ENCODE data around the gene DNA2. TPM values are rescaled to one million over a fixed set of nuclear protein-coding genes. Genes with fewer than 3 reads are reported as not detected.

DNA2 gene
- total RNA-seq, 1 experiment from 2014 or later = 43.4 TPM

DNA sequence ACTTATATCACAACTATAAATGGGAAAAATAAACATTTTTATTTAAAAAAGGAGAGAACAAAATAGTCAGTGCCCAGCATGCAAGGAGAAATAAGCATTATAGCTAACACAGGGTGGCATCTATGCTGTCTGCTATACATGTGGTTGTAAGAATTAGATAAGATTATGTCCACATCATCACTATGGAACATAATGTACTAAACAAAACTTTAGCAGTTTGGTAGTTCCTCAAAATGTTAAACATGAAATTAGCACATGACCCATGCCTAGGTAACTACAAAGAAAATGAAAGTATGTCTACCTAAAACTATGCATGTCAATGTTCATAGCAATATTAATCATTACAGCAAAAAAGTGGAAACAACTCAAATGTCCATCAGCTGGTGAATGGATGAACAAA lies 36.0 kb downstream of the DNA2 start:
- H2BK12ac ChIP-seq (ENCODE audit: insufficient read length, low read depth, low read length) = no peak overlapping the region

More for the DNA sequence above, 36.0 kb downstream of the DNA2 start:
- Histone ChIP-seq H3K14ac (ENCODE audit: insufficient read depth, low read length) (no peak overlapping the region), H3K4me2 (ENCODE audit: insufficient read depth, insufficient read length, low read length) (no peak overlapping the region), H3K56ac (ENCODE audit: insufficient read length, low read depth, low read length) (no peak overlapping the region), H3K27me3 (ENCODE audit: insufficient read depth, low read length) (no peaks in the 10 kb centered on the region), H2AFZ (ENCODE audit: low read length) (no peak overlapping the region), H3K4me1 (ENCODE audit: insufficient read depth, low read length) (no peaks in the 10 kb centered on the region), H2BK120ac (ENCODE audit: low read depth, low read length, poor library complexity, severe bottlenecking) (no peak overlapping the region), H2BK5ac (ENCODE audit: insufficient read length, low read length) (no peak overlapping the region), H2AK5ac (ENCODE audit: insufficient read length, low read length) (no peak overlapping the region), H3K23me2 (ENCODE audit: insufficient read length, low read depth, low read length, poor library complexity, severe bottlenecking) (no peaks in the 10 kb centered on the region), H2BK15ac (ENCODE audit: low read depth, low read length) (no peak overlapping the region), H3K23ac (ENCODE audit: insufficient read length, low read depth, low read length) (no peak overlapping the region), H3K4ac (ENCODE audit: low read depth, low read length) (no peak overlapping the region), H3K9ac (ENCODE audit: extremely low read depth, insufficient read length, low read length) (no peak overlapping the region), H3K27ac (ENCODE audit: insufficient read length, low read depth, low read length) (no peak overlapping the region), H4K91ac (ENCODE audit: insufficient read length, low read depth, low read length) (no peak overlapping the region), H4K20me1 (ENCODE audit: control insufficient read depth, insufficient read depth, insufficient read length) (no peaks in the 10 kb centered on the region), H3K9me3 (ENCODE audit: control insufficient read depth, low read depth, low read length) (no peaks in the 10 kb centered on the region), H4K5ac (ENCODE audit: insufficient read length, low read depth, low read length) (no peak overlapping the region), H3K79me1 (ENCODE audit: insufficient read depth, low read depth, low read length, poor library complexity, severe bottlenecking) (no peaks in the 10 kb centered on the region), H2BK20ac (ENCODE audit: low read depth, low read length, poor library complexity, severe bottlenecking) (no peak overlapping the region), H4K8ac (replicated peaks; ENCODE audit: insufficient read length, low read depth, low read length) (no peak overlapping the region), H3T11ph (ENCODE audit: low read length) (no peak overlapping the region), H3K79me2 (ENCODE audit: insufficient read depth, low read length) (no peaks in the 10 kb centered on the region), H3K18ac (ENCODE audit: insufficient read length, low read depth, low read length) (no peak overlapping the region)
- Mint-ChIP-seq H3K27me3 (ENCODE audit: low read depth) (no peaks in the 10 kb centered on the region), H3K36me3 (ENCODE audit: insufficient read depth in 1 of 3, low read depth in 3 of 3) (peaks cover 26 to 60% (median 58%) of the 10 kb centered on the region in 3 experiments; a peak in 6 of 7 replicates), H3K27ac (no peak overlapping the region), H3K4me1 (no peaks in the 10 kb centered on the region), H3K4me3 (no peak overlapping the region), H3K9me3 (no peaks in the 10 kb centered on the region)
- TF ChIP-seq, protein P1, sequence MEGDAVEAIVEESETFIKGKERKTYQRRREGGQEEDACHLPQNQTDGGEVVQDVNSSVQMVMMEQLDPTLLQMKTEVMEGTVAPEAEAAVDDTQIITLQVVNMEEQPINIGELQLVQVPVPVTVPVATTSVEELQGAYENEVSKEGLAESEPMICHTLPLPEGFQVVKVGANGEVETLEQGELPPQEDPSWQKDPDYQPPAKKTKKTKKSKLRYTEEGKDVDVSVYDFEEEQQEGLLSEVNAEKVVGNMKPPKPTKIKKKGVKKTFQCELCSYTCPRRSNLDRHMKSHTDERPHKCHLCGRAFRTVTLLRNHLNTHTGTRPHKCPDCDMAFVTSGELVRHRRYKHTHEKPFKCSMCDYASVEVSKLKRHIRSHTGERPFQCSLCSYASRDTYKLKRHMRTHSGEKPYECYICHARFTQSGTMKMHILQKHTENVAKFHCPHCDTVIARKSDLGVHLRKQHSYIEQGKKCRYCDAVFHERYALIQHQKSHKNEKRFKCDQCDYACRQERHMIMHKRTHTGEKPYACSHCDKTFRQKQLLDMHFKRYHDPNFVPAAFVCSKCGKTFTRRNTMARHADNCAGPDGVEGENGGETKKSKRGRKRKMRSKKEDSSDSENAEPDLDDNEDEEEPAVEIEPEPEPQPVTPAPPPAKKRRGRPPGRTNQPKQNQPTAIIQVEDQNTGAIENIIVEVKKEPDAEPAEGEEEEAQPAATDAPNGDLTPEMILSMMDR (conservative IDR thresholded peaks at IDR 0.05) = no peak
- DNase-seq = no peak

Data from H9 (cell line).